Mammary microvascular endothelial cell (primary cell): ENCODE results near the gene TOR1B. TPM values are rescaled to one million over a fixed set of nuclear protein-coding genes. Genes with fewer than 3 reads are reported as not detected.

Experiments used
- total RNA-seq: library from RNA; depleted of rRNA; stranded (reverse); fragments of >200 nt; gene quantifications from 2 replicates; pipeline ENCODE4 v1.2.3, GENCODE V29; 2015

TOR1B gene, protein sequence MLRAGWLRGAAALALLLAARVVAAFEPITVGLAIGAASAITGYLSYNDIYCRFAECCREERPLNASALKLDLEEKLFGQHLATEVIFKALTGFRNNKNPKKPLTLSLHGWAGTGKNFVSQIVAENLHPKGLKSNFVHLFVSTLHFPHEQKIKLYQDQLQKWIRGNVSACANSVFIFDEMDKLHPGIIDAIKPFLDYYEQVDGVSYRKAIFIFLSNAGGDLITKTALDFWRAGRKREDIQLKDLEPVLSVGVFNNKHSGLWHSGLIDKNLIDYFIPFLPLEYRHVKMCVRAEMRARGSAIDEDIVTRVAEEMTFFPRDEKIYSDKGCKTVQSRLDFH
- 23.9 and 24.0 TPM in 2 replicates for total RNA-seq

GRCh38 chr9:129802833-129803675, at the start of gene TOR1B:
Gene TOR1B, plus strand, starts transcription at chr9:129803184. Its CDS starts 29 bp downstream, at chr9:129803213.

DNA sequence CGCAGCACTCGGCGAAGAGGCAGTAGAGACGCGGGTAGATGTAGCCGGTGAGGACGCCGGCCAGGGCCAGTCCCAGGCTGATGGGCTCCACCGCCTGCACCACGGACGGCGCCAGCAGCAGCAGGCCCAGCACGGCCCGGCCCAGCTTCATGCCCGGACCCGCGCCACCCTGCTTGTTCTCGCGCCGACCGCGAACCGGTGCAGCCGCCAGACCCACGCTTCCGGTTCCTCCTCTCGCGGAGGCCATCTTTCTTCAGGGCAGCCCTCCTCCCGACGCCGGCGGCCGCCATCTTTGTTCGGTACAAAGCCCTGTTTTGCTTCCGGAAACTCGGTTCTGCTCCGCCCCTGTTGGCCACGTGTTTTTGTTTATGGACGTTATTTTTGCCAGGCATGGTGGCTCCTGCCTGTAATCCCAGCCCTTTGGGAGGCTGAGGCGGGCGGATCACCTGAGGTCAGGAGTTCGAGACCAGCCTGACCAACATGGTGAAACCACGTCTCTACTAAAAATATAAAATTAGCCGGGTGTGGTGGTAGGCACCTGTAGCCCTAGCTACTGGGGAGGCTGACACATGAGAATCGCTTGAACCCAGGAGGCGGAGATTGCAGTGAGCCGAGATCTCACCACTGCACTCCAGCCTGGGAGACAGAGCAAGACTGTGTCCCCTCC, 21.1 kb downstream of the TOR1B start, which contains the start of gene TOR1A:
TOR1A (minus strand) TSS at position 202 of the 667 bp plus-strand sequence; CDS start at position 151, 51 bp downstream.

GRCh38 chr9:129835128-129835859, 32.3 kb downstream of the TOR1B start, which contains the start of the genes C9orf78 and USP20:
Gene C9orf78, minus strand, starts transcription at chr9:129835275. Its CDS starts 54 bp downstream, at chr9:129835221.
Gene USP20, plus strand, starts transcription at chr9:129835458. Its CDS starts 17,098 bp downstream, at chr9:129852556.

Other genes starting within 250 kb of the TOR1B start
- 0.47 TPM in 1 of 2 replicates, not detected in the other for gene C9orf50, start 182.1 kb upstream of the TOR1B start, total RNA-seq
- 44.7 and 54.1 TPM in 2 replicates for gene NTMT1, start 177.0 kb upstream of the TOR1B start, total RNA-seq
- 24.0 and 25.1 TPM in 2 replicates for gene ASB6, start 161.0 kb upstream of the TOR1B start, total RNA-seq
- 0.20 and 0.40 TPM in 2 replicates for gene PRRX2, start 137.5 kb upstream of the TOR1B start, total RNA-seq
- gene PTGES, start 50.1 kb upstream of the TOR1B start, total RNA-seq = 0.30 TPM in 1 of 2 replicates, not detected in the other
- gene TOR1A, start 21.0 kb downstream of the TOR1B start, total RNA-seq = 62.6 and 68.3 TPM in 2 replicates
- gene C9orf78, start 32.1 kb downstream of the TOR1B start, total RNA-seq = 50.6 and 57.3 TPM in 2 replicates
- 11.9 and 15.0 TPM in 2 replicates for gene USP20, start 32.3 kb downstream of the TOR1B start, total RNA-seq
- gene FNBP1, start 240.0 kb downstream of the TOR1B start, total RNA-seq = 13.5 and 15.3 TPM in 2 replicates